ENCODE data around the gene PKD1.
"Not testable (repeated sequence)": the region's sequence is repeated elsewhere in the genome, so short reads cannot be mapped to it uniquely, and the experiment has no call there.

Gene PKD1

GRCh38 chr16:2142942-2143877 lies 7.5 kb upstream of the PKD1 start:
- no peaks in the 10 kb centered on the region for H3K36me3 ChIP-seq (ENCODE audit: control insufficient read depth, insufficient read depth, low read length)
- no peak overlapping the region for H3K27ac ChIP-seq (ENCODE audit: insufficient read depth, low read depth, low read length, poor library complexity, severe bottlenecking)
- H3K4me1 ChIP-seq (ENCODE audit: control insufficient read depth, insufficient read depth, low read length), result no peaks in the 10 kb centered on the region
- H3K4me3 ChIP-seq (ENCODE audit: insufficient read depth, low read depth, low read length), result no peak overlapping the region
- H3K9me3 ChIP-seq (ENCODE audit: control insufficient read depth, low read length), result no peaks in the 10 kb centered on the region
- 86 to 87% methylated on average over 31 of the region's 31 CpGs for WGBS, 2 experiments
- H3K27me3 ChIP-seq (ENCODE audit: control insufficient read depth, insufficient read depth, low read length, poor library complexity, severe bottlenecking), result no peaks in the 10 kb centered on the region

- WGBS, 2 experiments, result 0 to 1% methylated on average over 24 to 27 of the region's 42 CpGs
- H3K4me3 ChIP-seq (ENCODE audit: insufficient read depth, low read depth, low read length), result peak overlapping the region; percentile 38
- H3K27me3 ChIP-seq (ENCODE audit: control insufficient read depth, insufficient read depth, low read length, poor library complexity, severe bottlenecking); H3K27ac ChIP-seq (ENCODE audit: insufficient read depth, low read depth, low read length, poor library complexity, severe bottlenecking); H3K36me3 ChIP-seq (ENCODE audit: control insufficient read depth, insufficient read depth, low read length); H3K4me1 ChIP-seq (ENCODE audit: control insufficient read depth, insufficient read depth, low read length); H3K9me3 ChIP-seq (ENCODE audit: control insufficient read depth, low read length): not testable (repeated sequence)
These were observed 627 bp downstream of the PKD1 start for GRCh38 chr16:2135071-2135470.

GRCh38 chr16:2133797-2134196 lies 1.9 kb downstream of the PKD1 start:
- not testable (repeated sequence) for H3K27ac ChIP-seq (ENCODE audit: insufficient read depth, low read depth, low read length, poor library complexity, severe bottlenecking); H3K4me1 ChIP-seq (ENCODE audit: control insufficient read depth, insufficient read depth, low read length); H3K4me3 ChIP-seq (ENCODE audit: insufficient read depth, low read depth, low read length); H3K27me3 ChIP-seq (ENCODE audit: control insufficient read depth, insufficient read depth, low read length, poor library complexity, severe bottlenecking); H3K9me3 ChIP-seq (ENCODE audit: control insufficient read depth, low read length); H3K36me3 ChIP-seq (ENCODE audit: control insufficient read depth, insufficient read depth, low read length)
- WGBS, 2 experiments, result 86 to 93% methylated on average over 6 of the region's 12 CpGs

GRCh38 chr16:2129890-2130447 lies 5.7 kb downstream of the PKD1 start:
- 88 to 89% methylated on average over 22 of the region's 22 CpGs for WGBS, 2 experiments
- H3K36me3 ChIP-seq (ENCODE audit: control insufficient read depth, insufficient read depth, low read length), result not testable (repeated sequence)

GRCh38 chr16:2129251-2129650 lies 6.4 kb downstream of the PKD1 start:
- not testable (repeated sequence) for H3K27ac ChIP-seq (ENCODE audit: insufficient read depth, low read depth, low read length, poor library complexity, severe bottlenecking); H3K27me3 ChIP-seq (ENCODE audit: control insufficient read depth, insufficient read depth, low read length, poor library complexity, severe bottlenecking); H3K9me3 ChIP-seq (ENCODE audit: control insufficient read depth, low read length); H3K4me3 ChIP-seq (ENCODE audit: insufficient read depth, low read depth, low read length); H3K36me3 ChIP-seq (ENCODE audit: control insufficient read depth, insufficient read depth, low read length)
- 82 to 92% methylated on average over 9 of the region's 11 CpGs for WGBS, 2 experiments
- peaks cover 17% of the 10 kb centered on the region for H3K4me1 ChIP-seq (ENCODE audit: control insufficient read depth, insufficient read depth, low read length)

More at GRCh38 chr16:2129890-2130447, 5.7 kb downstream of the PKD1 start:
- not testable (repeated sequence) for H3K27me3 ChIP-seq (ENCODE audit: control insufficient read depth, insufficient read depth, low read length, poor library complexity, severe bottlenecking); H3K9me3 ChIP-seq (ENCODE audit: control insufficient read depth, low read length); H3K27ac ChIP-seq (ENCODE audit: insufficient read depth, low read depth, low read length, poor library complexity, severe bottlenecking); H3K4me3 ChIP-seq (ENCODE audit: insufficient read depth, low read depth, low read length); H3K4me1 ChIP-seq (ENCODE audit: control insufficient read depth, insufficient read depth, low read length)

GRCh38 chr16:2127630-2128280 lies 7.9 kb downstream of the PKD1 start:
- peaks cover 18% of the 10 kb centered on the region for H3K4me1 ChIP-seq (ENCODE audit: control insufficient read depth, insufficient read depth, low read length)
- H3K9me3 ChIP-seq (ENCODE audit: control insufficient read depth, low read length); H3K36me3 ChIP-seq (ENCODE audit: control insufficient read depth, insufficient read depth, low read length); H3K27me3 ChIP-seq (ENCODE audit: control insufficient read depth, insufficient read depth, low read length, poor library complexity, severe bottlenecking); H3K4me3 ChIP-seq (ENCODE audit: insufficient read depth, low read depth, low read length); H3K27ac ChIP-seq (ENCODE audit: insufficient read depth, low read depth, low read length, poor library complexity, severe bottlenecking): not testable (repeated sequence)
- 8 to 16% methylated on average over 3 of the region's 3 CpGs for WGBS, 2 experiments

GRCh38 chr16:2126928-2127556 lies 8.7 kb downstream of the PKD1 start:
- H3K9me3 ChIP-seq (ENCODE audit: control insufficient read depth, low read length); H3K4me3 ChIP-seq (ENCODE audit: insufficient read depth, low read depth, low read length); H3K27me3 ChIP-seq (ENCODE audit: control insufficient read depth, insufficient read depth, low read length, poor library complexity, severe bottlenecking); H3K27ac ChIP-seq (ENCODE audit: insufficient read depth, low read depth, low read length, poor library complexity, severe bottlenecking); H3K36me3 ChIP-seq (ENCODE audit: control insufficient read depth, insufficient read depth, low read length): not testable (repeated sequence)
- peaks cover 18% of the 10 kb centered on the region for H3K4me1 ChIP-seq (ENCODE audit: control insufficient read depth, insufficient read depth, low read length)
- 90 to 93% methylated on average over 31 of the region's 31 CpGs for WGBS, 2 experiments

GRCh38 chr16:2126161-2126743 lies 9.4 kb downstream of the PKD1 start:
- not testable (repeated sequence) for H3K9me3 ChIP-seq (ENCODE audit: control insufficient read depth, low read length); H3K27me3 ChIP-seq (ENCODE audit: control insufficient read depth, insufficient read depth, low read length, poor library complexity, severe bottlenecking); H3K27ac ChIP-seq (ENCODE audit: insufficient read depth, low read depth, low read length, poor library complexity, severe bottlenecking); H3K36me3 ChIP-seq (ENCODE audit: control insufficient read depth, insufficient read depth, low read length); H3K4me3 ChIP-seq (ENCODE audit: insufficient read depth, low read depth, low read length)
- WGBS, 2 experiments, result 93 to 95% methylated on average over 21 of the region's 21 CpGs
- H3K4me1 ChIP-seq (ENCODE audit: control insufficient read depth, insufficient read depth, low read length), result peaks cover 18% of the 10 kb centered on the region

- H3K27me3 ChIP-seq (ENCODE audit: control insufficient read depth, insufficient read depth, low read length, poor library complexity, severe bottlenecking); H3K9me3 ChIP-seq (ENCODE audit: control insufficient read depth, low read length); H3K36me3 ChIP-seq (ENCODE audit: control insufficient read depth, insufficient read depth, low read length); H3K27ac ChIP-seq (ENCODE audit: insufficient read depth, low read depth, low read length, poor library complexity, severe bottlenecking); H3K4me3 ChIP-seq (ENCODE audit: insufficient read depth, low read depth, low read length): not testable (repeated sequence)
- peaks cover 18% of the 10 kb centered on the region for H3K4me1 ChIP-seq (ENCODE audit: control insufficient read depth, insufficient read depth, low read length)
- 62 to 68% methylated on average over 10 of the region's 11 CpGs for WGBS, 2 experiments
These were observed 10.1 kb downstream of the PKD1 start for GRCh38 chr16:2125609-2126008.

All from ectodermal cell (in vitro differentiated cells).